ENCODE measurements around the gene FAM107B.

FAM107B gene

GRCh38 chr10:14658331-14659127 is 116.2 kb downstream of the FAM107B start:
- ATAC-seq = no peak
- TF ChIP-seq ARNTL (CRISPR knock-in tag; IDR thresholded peaks at IDR 0.05; ENCODE audit: borderline replicate concordance, low read depth) = no peak
- TF ChIP-seq POU6F1 (CRISPR knock-in tag; IDR thresholded peaks at IDR 0.05; ENCODE audit: borderline replicate concordance, low read depth) = no peak

GRCh38 chr10:14656052-14656730 is 118.5 kb downstream of the FAM107B start:
- TF ChIP-seq ESRRG (CRISPR knock-in tag; IDR thresholded peaks at IDR 0.05) = no peak
- TF ChIP-seq OSR1 (CRISPR knock-in tag; IDR thresholded peaks at IDR 0.05) = no peak
- TF ChIP-seq ZFP3 (CRISPR knock-in tag; IDR thresholded peaks at IDR 0.05) = no peak
- no peak for TF ChIP-seq ZNF70 (CRISPR knock-in tag; IDR thresholded peaks at IDR 0.05)
- no peak for TF ChIP-seq TOX (CRISPR knock-in tag; IDR thresholded peaks at IDR 0.05; ENCODE audit: borderline replicate concordance)
- TF ChIP-seq ZC3H10 (CRISPR knock-in tag; IDR thresholded peaks at IDR 0.05) = no peak
- no peak for TF ChIP-seq ISL1 (CRISPR knock-in tag; IDR thresholded peaks at IDR 0.05)
- no peak for TF ChIP-seq POU6F1 (CRISPR knock-in tag; IDR thresholded peaks at IDR 0.05; ENCODE audit: borderline replicate concordance, low read depth)
- TF ChIP-seq ZNF565 (CRISPR knock-in tag; conservative IDR thresholded peaks at IDR 0.05; ENCODE audit: low read depth) = no peak
- no peak for ATAC-seq

GRCh38 chr10:14654821-14655382 is 119.8 kb downstream of the FAM107B start:
- ATAC-seq = no peak
- TF ChIP-seq BACH2 (CRISPR knock-in tag; IDR thresholded peaks at IDR 0.05; ENCODE audit: borderline replicate concordance) (no peak), ARNTL (CRISPR knock-in tag; IDR thresholded peaks at IDR 0.05; ENCODE audit: borderline replicate concordance, low read depth) (no peak), ZFP3 (CRISPR knock-in tag; IDR thresholded peaks at IDR 0.05) (no peak), TCF4 (CRISPR knock-in tag; IDR thresholded peaks at IDR 0.05; ENCODE audit: borderline replicate concordance) (no peak), ESRRG (CRISPR knock-in tag; IDR thresholded peaks at IDR 0.05) (no peak), TOX (CRISPR knock-in tag; IDR thresholded peaks at IDR 0.05; ENCODE audit: borderline replicate concordance) (no peak), RARB (CRISPR knock-in tag; IDR thresholded peaks at IDR 0.05) (no peak), CSDC2 (CRISPR knock-in tag; IDR thresholded peaks at IDR 0.05) (no peak), PATZ1 (CRISPR knock-in tag; IDR thresholded peaks at IDR 0.05; ENCODE audit: borderline replicate concordance) (no peak), ZNF8 (CRISPR knock-in tag; IDR thresholded peaks at IDR 0.05) (no peak), ZNF70 (CRISPR knock-in tag; IDR thresholded peaks at IDR 0.05) (no peak), CREB5 (CRISPR knock-in tag; IDR thresholded peaks at IDR 0.05; ENCODE audit: low read depth) (no peak), ZNF565 (CRISPR knock-in tag; conservative IDR thresholded peaks at IDR 0.05; ENCODE audit: low read depth) (no peak), ZC3H10 (CRISPR knock-in tag; IDR thresholded peaks at IDR 0.05) (no peak), ZFP30 (CRISPR knock-in tag; IDR thresholded peaks at IDR 0.05) (no peak)

All from SK-N-SH treated with all-trans-retinoic acid at 6 μM for 48 hours (cell line).